GM18907 (cell line): ENCODE data around the gene NPY4R2.
"Not testable (repeated sequence)": the region's sequence is repeated elsewhere in the genome, so short reads cannot be mapped to it uniquely, and the experiment has no call there.

Experiments
- ATAC-seq: cut with Tn5 transposase; IDR thresholded peaks from one replicate; pipeline ENCODE4 v1.9.1; 2021; ENCODE audit warnings: mild to moderate bottlenecking, moderate library complexity; ENCODE audit not compliant: unreplicated experiment

NPY4R2 gene

DNA sequence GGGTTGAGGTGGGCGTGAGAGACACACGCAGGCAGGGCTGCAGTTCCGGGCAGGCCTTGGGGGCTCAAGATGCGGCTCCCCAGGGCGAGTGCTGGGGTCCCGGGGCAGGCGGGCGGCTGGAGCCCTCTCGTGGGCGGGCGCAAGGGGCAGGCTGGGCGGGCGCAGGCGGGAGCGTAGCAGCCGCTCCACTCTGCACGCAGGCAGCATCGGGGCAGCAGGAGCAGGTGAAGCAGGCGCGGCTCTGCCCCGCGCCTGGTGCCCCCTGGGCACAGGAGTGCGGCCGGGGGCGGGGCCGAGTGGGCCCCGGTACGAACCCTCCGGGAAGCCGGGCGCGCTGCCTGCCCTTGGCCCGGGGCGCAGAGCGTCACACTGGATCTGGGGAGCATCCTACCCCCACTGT lies at the start of gene NPY4R2:
Gene NPY4R2 (plus strand): TSS at position 188 of the 400 bp plus-strand sequence. CDS start 3,326 bp downstream, outside the sequence.
- ATAC-seq: not testable (repeated sequence)

DNA sequence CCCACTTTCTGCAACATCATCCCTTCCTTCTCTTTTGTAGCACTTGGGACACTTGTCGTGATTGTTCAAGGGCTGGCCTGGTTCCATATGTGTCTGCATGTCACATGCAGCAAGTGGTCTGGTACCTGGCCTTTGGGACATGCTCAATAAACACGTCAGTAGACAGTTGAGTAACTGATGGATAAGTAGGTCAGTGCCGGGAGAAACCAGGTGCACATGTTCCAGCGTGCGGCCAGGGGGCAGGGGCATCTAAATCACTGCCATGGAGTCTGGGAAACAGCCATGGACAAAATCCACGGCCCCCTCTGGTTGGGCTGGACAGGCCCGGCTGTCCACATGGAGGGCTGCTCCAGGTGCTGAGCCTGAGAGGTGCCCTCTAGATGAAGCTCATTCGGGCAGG lies 47.6 kb upstream of the NPY4R2 start:
- not testable (repeated sequence) for ATAC-seq

- ATAC-seq: not testable (repeated sequence)
Observed at GRCh38 chr10:47871485-47872180, 46.8 kb upstream of the NPY4R2 start.

- ATAC-seq: not testable (repeated sequence)
Observed at GRCh38 chr10:47872236-47872635, 46.2 kb upstream of the NPY4R2 start.

DNA sequence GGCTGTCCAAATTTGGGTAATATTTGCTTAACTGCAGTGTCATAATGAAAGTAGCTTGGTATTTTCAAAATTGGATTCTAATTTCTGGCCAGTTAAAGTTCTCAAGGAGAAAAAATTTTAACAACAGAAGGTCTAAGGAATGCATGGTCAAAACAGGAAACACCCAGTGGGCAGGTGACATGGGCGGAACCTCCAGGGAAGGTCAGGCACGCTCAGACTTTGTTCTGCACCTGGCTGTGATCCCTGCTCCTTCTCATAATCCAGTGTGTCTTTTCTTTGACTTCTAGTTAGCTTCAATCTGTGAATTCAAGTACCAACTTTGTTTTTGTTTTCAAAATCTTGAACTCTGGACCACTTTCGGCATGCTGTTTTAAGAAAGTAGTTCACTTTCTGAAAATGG lies 34.2 kb upstream of the NPY4R2 start:
- ATAC-seq: not testable (repeated sequence)

DNA sequence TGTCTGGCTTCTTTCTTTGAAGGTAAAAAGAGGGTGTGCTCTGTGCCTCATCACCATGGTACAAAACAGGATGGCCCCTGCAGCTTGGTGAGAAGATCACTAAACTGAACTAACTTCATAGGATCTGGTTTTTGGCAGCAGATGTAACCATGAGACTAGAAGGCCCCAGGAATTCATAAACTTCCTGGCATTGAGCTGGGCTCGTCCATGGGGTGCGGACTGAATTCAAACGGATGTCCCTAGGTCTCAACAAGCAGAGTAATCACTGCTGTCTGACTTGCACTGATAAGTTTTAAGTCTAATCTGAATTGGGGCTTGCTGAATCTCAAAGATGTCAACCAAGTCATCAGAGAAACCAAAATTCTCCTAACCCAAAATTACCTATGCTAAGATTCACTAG lies 33.5 kb upstream of the NPY4R2 start:
- not testable (repeated sequence) for ATAC-seq

- ATAC-seq: not testable (repeated sequence)
Observed at GRCh38 chr10:47886356-47886755, 32.1 kb upstream of the NPY4R2 start.

DNA sequence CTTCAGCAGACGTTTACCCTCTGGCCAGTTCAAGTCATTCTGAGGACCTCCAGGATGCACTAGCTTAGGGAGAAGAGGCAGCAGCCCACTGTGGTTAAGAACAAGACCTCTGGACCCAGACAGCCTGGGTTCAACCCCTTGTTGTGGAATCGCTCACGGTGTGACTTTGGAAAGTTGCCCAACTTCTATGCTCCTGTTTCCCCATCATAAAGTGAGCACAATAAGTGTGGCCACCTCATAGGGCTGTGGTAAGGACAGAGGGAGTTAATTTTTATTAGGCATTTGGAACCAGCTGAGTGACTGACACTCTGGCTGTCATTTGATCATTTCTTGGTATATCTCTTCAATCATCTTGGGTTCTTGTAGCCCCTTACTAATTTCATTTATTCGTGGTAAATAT lies 31.6 kb upstream of the NPY4R2 start:
- ATAC-seq: not testable (repeated sequence)

DNA sequence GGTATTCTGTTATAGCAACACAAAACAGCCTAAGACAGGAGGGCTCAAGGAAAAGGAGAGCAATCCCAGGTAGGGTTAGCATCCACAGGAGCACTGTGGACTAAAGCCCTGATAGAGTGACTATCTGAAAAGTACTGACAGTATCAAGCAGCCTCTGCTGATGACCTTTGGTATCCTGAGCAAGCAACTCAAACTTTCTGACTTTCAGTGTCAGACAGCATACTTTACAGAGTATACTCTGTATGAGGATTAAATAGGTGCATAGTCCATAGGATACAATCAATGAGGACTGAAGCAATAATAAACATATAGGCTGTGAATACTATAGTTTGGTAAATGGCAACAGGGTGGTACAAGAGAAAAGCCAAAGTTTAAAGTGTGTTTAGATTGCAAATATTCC lies 27.7 kb upstream of the NPY4R2 start:
- ATAC-seq: not testable (repeated sequence)

GRCh38 chr10:47892494-47893261 lies 25.8 kb upstream of the NPY4R2 start:
- ATAC-seq: not testable (repeated sequence)

- not testable (repeated sequence) for ATAC-seq
Observed at GRCh38 chr10:47894571-47894970, 23.9 kb upstream of the NPY4R2 start.

DNA sequence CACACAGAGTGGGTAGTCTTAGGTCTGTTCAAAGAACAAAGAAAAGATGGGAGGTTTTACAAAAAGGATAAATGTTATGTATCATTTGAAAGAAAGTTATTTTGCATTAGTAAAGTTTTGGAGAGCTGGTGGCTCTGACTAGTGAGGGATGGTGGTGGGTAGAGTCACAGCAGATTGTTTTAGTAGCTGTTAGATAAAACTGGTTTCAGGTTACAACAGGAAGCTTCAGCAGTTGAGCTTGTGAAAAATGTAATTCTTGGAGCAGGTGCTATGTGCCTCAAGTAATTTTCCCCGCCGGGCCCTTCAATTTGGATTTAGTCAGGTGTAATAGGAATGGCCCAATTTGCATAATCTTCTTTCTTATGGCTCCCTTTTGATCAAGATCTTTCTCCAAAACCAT lies 20.6 kb upstream of the NPY4R2 start:
- not testable (repeated sequence) for ATAC-seq

- ATAC-seq: not testable (repeated sequence)
Observed at GRCh38 chr10:47909333-47909732, 9.1 kb upstream of the NPY4R2 start.

DNA sequence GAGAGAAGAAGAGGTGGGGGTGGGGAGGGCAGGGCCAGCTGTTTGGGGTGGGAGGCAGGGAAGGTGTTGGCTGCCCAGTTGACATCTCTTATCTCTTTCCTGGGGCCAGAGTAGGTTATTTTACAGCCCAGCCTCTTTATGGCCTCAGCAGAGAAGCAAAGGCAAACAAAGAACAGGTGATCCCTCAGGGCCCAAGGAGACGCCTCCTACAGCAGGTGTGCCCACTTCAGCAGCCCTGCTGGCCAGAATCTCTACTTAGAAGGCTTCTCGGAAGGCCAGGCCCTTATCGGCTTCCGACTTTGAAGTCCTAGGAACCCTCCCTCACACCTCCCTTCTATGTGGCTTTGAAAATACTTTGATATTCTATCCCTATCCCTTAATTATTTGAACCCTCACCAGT lies 8.0 kb upstream of the NPY4R2 start:
- not testable (repeated sequence) for ATAC-seq

GRCh38 chr10:47914052-47914451 lies 4.4 kb upstream of the NPY4R2 start:
- ATAC-seq: not testable (repeated sequence)

- ATAC-seq: not testable (repeated sequence)
Observed at GRCh38 chr10:47915849-47916548, 2.5 kb upstream of the NPY4R2 start.

DNA sequence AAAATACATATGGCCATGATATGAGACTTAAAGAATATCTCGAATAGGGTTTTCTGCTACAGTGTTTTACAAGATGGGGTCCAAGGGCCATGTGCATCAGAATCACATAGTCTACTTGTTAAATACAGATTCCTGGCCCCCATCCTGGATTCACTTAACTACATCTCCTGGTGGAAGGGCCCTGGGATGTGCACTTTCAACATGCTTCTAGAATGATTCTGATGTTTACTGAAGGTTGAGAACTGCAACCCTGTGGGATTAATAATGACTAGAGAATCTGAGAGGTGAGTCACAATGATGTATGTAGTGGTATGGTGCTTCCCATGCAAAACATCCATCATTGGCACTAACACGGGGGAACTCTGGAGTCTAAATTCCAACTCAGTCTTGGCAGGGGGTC lies 2.1 kb downstream of the NPY4R2 start:
- ATAC-seq: not testable (repeated sequence)

- not testable (repeated sequence) for ATAC-seq
Observed at GRCh38 chr10:47922503-47922902, 4.0 kb downstream of the NPY4R2 start.

GRCh38 chr10:47924628-47925027 lies 6.2 kb downstream of the NPY4R2 start:
- ATAC-seq: not testable (repeated sequence)

GRCh38 chr10:47927147-47927916 lies 8.9 kb downstream of the NPY4R2 start:
- ATAC-seq: not testable (repeated sequence)

GRCh38 chr10:47928225-47928624 lies 9.8 kb downstream of the NPY4R2 start:
- ATAC-seq: not testable (repeated sequence)
